HL-60 (cell line): ENCODE results near the gene PUM1.

Experiments
- DNase-seq, 2 experiments: peaks; one replicate each; pipeline ENCODE4 v3.0.0-alpha.2; 2010 to 2020; ENCODE audit warnings: low read depth in 1 of 2, low spot score in 1 of 2
- H3K27ac ChIP-seq: fragments of 250-450 bp; sonication (Bioruptor Pico); replicated peaks from 2 replicates; pipeline ENCODE4 v1.5.1; 2020; ENCODE audit warnings: mild to moderate bottlenecking, moderate library complexity
- H3K27me3 ChIP-seq: fragments of 250-450 bp; sonication (Bioruptor Pico); 2 replicates; pipeline ENCODE4 v1.5.1; 2021; ENCODE audit warnings: mild to moderate bottlenecking, moderate library complexity; ENCODE audit not compliant: insufficient read depth, poor library complexity, severe bottlenecking
- H3K4me3 ChIP-seq: replicated peaks from 2 replicates; pipeline ENCODE4 v1.5.1; 2011; ENCODE audit warnings: mild to moderate bottlenecking, control low read depth, low read length; ENCODE audit not compliant: insufficient read depth
- CTCF ChIP-seq: IDR thresholded peaks from one replicate; pipeline ENCODE4 v1.5.1; 2011; ENCODE audit warnings: low read length, control low read depth, inconsistent platforms; ENCODE audit not compliant: insufficient read depth
- GABPA ChIP-seq: IDR thresholded peaks from 2 replicates; pipeline ENCODE4 v1.6.1; 2012; ENCODE audit warnings: low read depth
- POLR2AphosphoS5 ChIP-seq: IDR thresholded peaks from 2 replicates; pipeline ENCODE4 v1.6.1; 2012; ENCODE audit warnings: low read depth
- REST ChIP-seq: IDR thresholded peaks from 2 replicates; pipeline ENCODE4 v1.6.1; 2012; ENCODE audit warnings: low read depth; ENCODE audit not compliant: insufficient replicate concordance
- SPI1 ChIP-seq: IDR thresholded peaks from 2 replicates; pipeline ENCODE4 v1.6.1; 2012; ENCODE audit warnings: low read depth, mild to moderate bottlenecking, borderline replicate concordance

PUM1 gene

GRCh38 chr1:30990591-30990990, 74.9 kb downstream of the PUM1 start:
- no peak for TF ChIP-seq REST
- no peak for DNase-seq
- Histone ChIP-seq H3K27ac (no peak overlapping the region), H3K4me3 (no peak overlapping the region), H3K27me3 (no peaks in the 10 kb centered on the region)

- TF ChIP-seq REST (no peak), CTCF (no peak), GABPA (no peak), POLR2AphosphoS5 (no peak), SPI1 (no peak)
- no peaks in the 10 kb centered on the region for H3K27me3 ChIP-seq
- no peak overlapping the region for H3K4me3 ChIP-seq
- no peak for DNase-seq
- H3K27ac ChIP-seq: no peak overlapping the region
Measured at GRCh38 chr1:30988045-30988444, 77.5 kb downstream of the PUM1 start.

DNA sequence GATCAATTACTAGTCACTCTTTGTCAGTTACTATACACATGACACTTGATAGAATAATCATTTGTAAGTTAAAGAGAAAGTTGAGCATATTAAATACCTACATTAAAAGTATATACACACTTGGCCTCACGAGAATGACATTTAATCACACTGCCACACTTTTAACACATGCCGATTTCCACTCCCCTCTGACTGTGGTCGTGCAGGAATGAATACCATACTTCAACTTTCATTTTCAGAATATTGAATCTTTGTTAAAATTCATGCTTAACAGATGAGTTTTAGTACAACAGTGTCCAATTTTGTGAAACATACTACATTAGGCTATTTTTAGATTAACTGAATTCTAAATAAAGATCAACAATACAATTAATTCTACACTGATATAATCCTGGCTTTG, 78.8 kb downstream of the PUM1 start:
- TF ChIP-seq CTCF: no peak
- no peak for TF ChIP-seq SPI1
- no peak for TF ChIP-seq POLR2AphosphoS5
- TF ChIP-seq REST: no peak
- TF ChIP-seq GABPA: no peak
- Histone ChIP-seq H3K4me3 (no peak overlapping the region), H3K27ac (no peak overlapping the region), H3K27me3 (no peaks in the 10 kb centered on the region)
- no peak for DNase-seq

GRCh38 chr1:30984991-30985503, 80.5 kb downstream of the PUM1 start:
- DNase-seq: no peak
- H3K27ac ChIP-seq: no peak overlapping the region
- H3K4me3 ChIP-seq: no peak overlapping the region
- TF ChIP-seq GABPA: no peak
- TF ChIP-seq SPI1: no peak
- TF ChIP-seq REST: no peak
- TF ChIP-seq CTCF: no peak
- TF ChIP-seq POLR2AphosphoS5: no peak
- H3K27me3 ChIP-seq: no peaks in the 10 kb centered on the region
